Activated T-helper 2 cell treated with anti-CD3 and anti-CD28 coated beads, Interferon-gamma antibody, Interleukin-2, Interleukin-4, amounts not matched to agents 10 μg/mL and 5 μg/mL and 100 μg/mL, durations not matched to agents 14 hours and 24 hours and 36 hours (primary cell): ENCODE data around the gene MTHFSD. TPM values are rescaled to one million over a fixed set of nuclear protein-coding genes. Genes with fewer than 3 reads are reported as not detected.

Experiments
- DNase-seq: peaks from one replicate; pipeline ENCODE4 v3.0.0; 2021; ENCODE audit warnings: low spot score
- H3K27ac Mint-ChIP-seq: one replicate; pipeline ENCODE4 v1.8.0; 2021; ENCODE audit warnings: mixed read lengths
- H3K27me3 Mint-ChIP-seq: one replicate; pipeline ENCODE4 v1.8.0; 2021; ENCODE audit warnings: low read depth, mixed read lengths
- H3K36me3 Mint-ChIP-seq: one replicate; pipeline ENCODE4 v1.8.0; 2021; ENCODE audit warnings: low read depth, mixed read lengths
- H3K4me1 Mint-ChIP-seq: one replicate; pipeline ENCODE4 v1.8.0; 2021; ENCODE audit warnings: low read depth, mixed read lengths
- H3K4me3 Mint-ChIP-seq: one replicate; pipeline ENCODE4 v1.8.0; 2021; ENCODE audit warnings: low read depth, mild to moderate bottlenecking, moderate library complexity, mixed read lengths
- H3K9me3 Mint-ChIP-seq: one replicate; pipeline ENCODE4 v1.8.0; 2021; ENCODE audit warnings: mixed read lengths
- intact Hi-C: fragments of 100-400 bp; cut with micrococcal nuclease; formaldehyde crosslinking; loops from one replicate; pipeline ENCODE4 v1.15.1; 2023
- total RNA-seq: library from RNA; stranded (reverse); gene quantifications from 2 replicates; pipeline ENCODE4 v1.2.3, GENCODE V29; 2022

Gene MTHFSD
- total RNA-seq, 1 donor from 2014 or later: 21.9 TPM

GRCh38 chr16:86505899-86506864 lies 48.9 kb downstream of the MTHFSD start:
- Mint-ChIP-seq H3K9me3 (no peaks in the 10 kb centered on the region), H3K36me3 (no peaks in the 10 kb centered on the region), H3K4me1 (peaks cover 13% of the 10 kb centered on the region), H3K27ac (no peak overlapping the region), H3K4me3 (no peak overlapping the region), H3K27me3 (peaks cover 72% of the 10 kb centered on the region)
- DNase-seq: no peak
- intact Hi-C loops: no loop called here

DNA sequence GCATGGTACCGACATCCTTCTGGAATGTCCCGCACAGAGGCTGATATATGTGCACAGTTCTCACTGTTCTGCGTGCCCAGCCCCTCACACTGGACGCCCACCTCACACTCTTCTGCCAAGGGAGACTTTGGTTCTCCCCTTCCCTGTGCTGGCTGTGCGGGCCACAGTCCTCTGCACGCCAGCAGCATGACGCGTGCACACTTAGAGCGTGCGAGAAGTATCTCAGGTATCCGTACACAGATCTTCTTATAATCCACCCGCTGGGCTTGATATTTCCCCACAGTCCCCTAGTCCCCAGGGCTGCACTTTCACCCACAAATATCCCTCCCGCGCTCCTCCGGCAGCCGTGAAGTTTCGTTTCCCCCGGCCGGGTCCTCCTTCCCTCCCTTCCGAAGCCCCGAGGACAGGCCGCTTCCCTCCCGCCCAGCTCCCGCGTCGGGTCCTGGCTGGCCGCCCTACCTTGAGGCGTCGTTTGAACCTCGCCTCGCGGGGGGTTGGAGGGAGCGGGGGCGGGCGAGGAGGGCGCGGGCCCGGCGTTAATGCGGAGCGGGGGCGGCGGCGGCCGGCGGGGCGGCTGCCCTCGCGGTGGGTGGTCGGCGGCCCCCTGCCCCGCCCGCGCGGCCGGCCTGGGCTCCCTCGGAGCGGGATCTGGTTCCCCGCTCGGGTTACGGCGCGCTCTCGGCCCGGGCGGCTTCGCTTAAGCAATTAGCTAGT lies 49.7 kb downstream of the MTHFSD start:
- Mint-ChIP-seq H3K36me3 (no peaks in the 10 kb centered on the region), H3K27ac (no peak overlapping the region), H3K9me3 (no peaks in the 10 kb centered on the region), H3K27me3 (peaks cover 77% of the 10 kb centered on the region), H3K4me3 (no peak overlapping the region), H3K4me1 (peaks cover 11% of the 10 kb centered on the region)
- intact Hi-C loops: no loop called here
- no peak for DNase-seq

GRCh38 chr16:86504315-86505184 lies 50.5 kb downstream of the MTHFSD start:
- DNase-seq: no peak
- Mint-ChIP-seq H3K4me1 (peaks cover 11% of the 10 kb centered on the region), H3K27ac (no peak overlapping the region), H3K4me3 (no peak overlapping the region), H3K27me3 (peaks cover 85% of the 10 kb centered on the region), H3K9me3 (no peaks in the 10 kb centered on the region), H3K36me3 (no peaks in the 10 kb centered on the region)
- intact Hi-C loops: no loop called here

DNA sequence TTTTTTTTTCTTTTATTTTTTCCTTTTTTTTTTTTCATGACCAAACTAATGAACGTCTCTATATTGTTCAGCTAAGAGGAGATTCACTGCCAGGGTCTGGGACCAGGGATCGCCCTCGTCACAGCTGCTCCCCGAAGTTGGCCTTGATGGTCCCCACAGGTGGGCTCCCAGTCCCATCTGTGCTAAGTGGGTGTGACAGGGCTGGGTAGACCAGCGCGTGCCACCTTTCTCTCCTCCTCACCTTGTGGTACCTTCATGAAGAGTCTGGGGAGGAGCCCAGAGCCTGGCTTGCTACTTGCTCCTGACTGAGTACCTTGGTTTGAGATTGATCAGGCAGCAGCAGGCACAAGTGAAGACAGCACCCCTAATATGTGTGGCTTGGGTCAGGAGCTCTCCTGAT lies 51.2 kb downstream of the MTHFSD start:
- Mint-ChIP-seq H3K4me3 (no peak overlapping the region), H3K4me1 (peaks cover 7% of the 10 kb centered on the region), H3K9me3 (no peaks in the 10 kb centered on the region), H3K27me3 (peaks cover 87% of the 10 kb centered on the region), H3K27ac (no peak overlapping the region), H3K36me3 (no peaks in the 10 kb centered on the region)
- intact Hi-C loops: no loop called here
- DNase-seq: no peak

- intact Hi-C loops: no loop called here
- Mint-ChIP-seq H3K9me3 (no peaks in the 10 kb centered on the region), H3K4me3 (no peak overlapping the region), H3K4me1 (peaks cover 7% of the 10 kb centered on the region), H3K27ac (no peak overlapping the region), H3K36me3 (no peaks in the 10 kb centered on the region), H3K27me3 (peaks cover 89% of the 10 kb centered on the region)
- no peak for DNase-seq
These were observed 51.9 kb downstream of the MTHFSD start for GRCh38 chr16:86502856-86503748.

- Mint-ChIP-seq H3K27ac (no peak overlapping the region), H3K4me3 (no peak overlapping the region), H3K36me3 (no peaks in the 10 kb centered on the region), H3K27me3 (peaks cover 86% of the 10 kb centered on the region), H3K9me3 (no peaks in the 10 kb centered on the region), H3K4me1 (peaks cover 4% of the 10 kb centered on the region)
- intact Hi-C loops: no loop called here
- DNase-seq: no peak
These were observed 52.8 kb downstream of the MTHFSD start for GRCh38 chr16:86501989-86502855.

DNA sequence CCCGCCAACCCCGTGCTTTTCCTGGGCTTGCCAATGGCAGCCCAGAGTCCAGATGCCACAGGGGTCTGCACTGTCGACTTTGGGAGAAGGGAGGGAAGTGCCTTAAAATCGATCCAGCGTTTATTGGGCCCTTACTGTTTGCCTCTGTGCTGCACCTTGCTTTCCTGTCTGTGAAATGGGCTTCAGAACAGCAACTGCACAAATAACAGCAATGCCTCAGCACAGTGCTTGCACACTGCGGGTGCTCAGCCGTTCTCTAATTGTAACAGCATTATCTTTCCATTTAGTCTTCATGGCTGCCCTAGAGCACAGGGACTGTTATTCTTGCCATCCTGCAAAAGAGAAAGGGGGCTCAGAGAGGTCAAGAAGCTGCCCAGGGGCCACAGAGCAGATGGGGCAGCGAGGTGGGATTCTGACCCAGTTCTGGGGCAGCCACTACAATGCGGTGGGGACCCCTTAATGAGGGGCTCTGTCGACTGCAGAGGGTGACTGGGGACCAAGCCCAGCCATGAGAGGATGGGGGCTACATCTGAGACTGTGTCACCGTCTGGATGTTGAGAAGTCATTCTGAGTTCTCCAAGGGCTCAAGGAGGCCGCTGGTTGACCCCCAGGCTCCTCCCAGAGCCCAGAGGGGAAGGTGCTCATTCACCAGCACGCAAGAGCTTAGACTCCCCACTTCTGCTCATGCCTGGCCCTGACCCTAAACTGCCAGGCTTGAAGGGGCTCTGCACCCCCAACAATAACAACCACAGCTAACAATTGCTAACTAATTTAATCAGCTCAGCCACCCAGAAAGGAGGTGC lies 54.1 kb downstream of the MTHFSD start:
- peaks cover under 1% of the 10 kb centered on the region for H3K4me1 Mint-ChIP-seq
- H3K27ac Mint-ChIP-seq: no peak overlapping the region
- peaks cover 84% of the 10 kb centered on the region for H3K27me3 Mint-ChIP-seq
- intact Hi-C loops: no loop called here
- DNase-seq: no peak
- H3K9me3 Mint-ChIP-seq: no peaks in the 10 kb centered on the region
- H3K36me3 Mint-ChIP-seq: no peaks in the 10 kb centered on the region
- H3K4me3 Mint-ChIP-seq: no peak overlapping the region

GRCh38 chr16:86499889-86500707 lies 54.9 kb downstream of the MTHFSD start:
- DNase-seq: no peak
- intact Hi-C loops: no loop called here
- no peak overlapping the region for H3K4me3 Mint-ChIP-seq
- H3K4me1 Mint-ChIP-seq: no peaks in the 10 kb centered on the region
- peaks cover 87% of the 10 kb centered on the region for H3K27me3 Mint-ChIP-seq
- no peaks in the 10 kb centered on the region for H3K9me3 Mint-ChIP-seq
- H3K27ac Mint-ChIP-seq: no peak overlapping the region
- no peaks in the 10 kb centered on the region for H3K36me3 Mint-ChIP-seq

DNA sequence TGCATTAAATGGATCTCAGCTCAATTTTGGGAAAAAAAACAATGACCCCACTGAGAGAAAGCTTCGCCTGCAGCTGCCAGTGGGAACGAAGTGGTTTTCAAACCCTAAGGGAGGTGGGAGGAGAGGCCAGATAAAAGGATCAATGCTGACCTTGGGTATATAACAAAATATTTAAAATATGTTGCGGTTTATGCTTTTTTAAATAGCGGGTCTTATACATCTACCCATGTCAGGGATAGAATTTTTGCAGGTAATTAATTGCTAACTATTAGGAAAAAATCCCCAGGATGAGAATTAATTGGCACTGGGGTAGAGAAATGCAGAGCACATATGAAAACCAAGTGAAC lies 55.6 kb downstream of the MTHFSD start:
- Mint-ChIP-seq H3K9me3 (no peaks in the 10 kb centered on the region), H3K4me3 (no peak overlapping the region), H3K27me3 (peaks cover 81% of the 10 kb centered on the region), H3K36me3 (no peaks in the 10 kb centered on the region), H3K27ac (no peak overlapping the region), H3K4me1 (no peaks in the 10 kb centered on the region)
- no peak for DNase-seq
- intact Hi-C loops: no loop called here

GRCh38 chr16:86498671-86499439 lies 56.2 kb downstream of the MTHFSD start:
- intact Hi-C loops: no loop called here
- no peak for DNase-seq
- Mint-ChIP-seq H3K9me3 (no peaks in the 10 kb centered on the region), H3K36me3 (no peaks in the 10 kb centered on the region), H3K4me1 (no peaks in the 10 kb centered on the region), H3K4me3 (no peak overlapping the region), H3K27ac (no peak overlapping the region), H3K27me3 (peaks cover 81% of the 10 kb centered on the region)
